D721Med (cell line): ENCODE data around the gene MAST1.
"Not testable (repeated sequence)": the region's sequence is repeated elsewhere in the genome, so short reads cannot be mapped to it uniquely, and the experiment has no call there.

ENCODE experiments used
- DNase-seq: peaks from one replicate; pipeline ENCODE4 v3.0.0; 2011; ENCODE audit warnings: low spot score; ENCODE audit not compliant: insufficient read length
- FAIRE-seq: peaks from 2 replicates; lab custom pipeline; 2011; peaks lifted over from hg19 to GRCh38; lab: Jason Lieb, UNC
- CTCF ChIP-seq: IDR thresholded peaks from 2 replicates; pipeline ENCODE4 v1.5.1; 2012; ENCODE audit warnings: mild to moderate bottlenecking, control low read depth; ENCODE audit not compliant: insufficient read depth; ENCODE audit errors: missing control alignments

MAST1 gene

GRCh38 chr19:12802267-12803106, 35.8 kb upstream of the MAST1 start:
- no peak for DNase-seq
- TF ChIP-seq CTCF: no peak
- FAIRE-seq: no peak

- no peak for DNase-seq
- no peak for TF ChIP-seq CTCF
- FAIRE-seq: no peak
Observed at GRCh38 chr19:12804051-12804450, 34.3 kb upstream of the MAST1 start.

- no peak for TF ChIP-seq CTCF
- DNase-seq (peak; percentile 96), FAIRE-seq (no peak)
Observed at GRCh38 chr19:12806242-12807081, 31.9 kb upstream of the MAST1 start, which contains the start of gene RNASEH2A. Gene RNASEH2A (plus strand): TSS chr19:12806584. CDS start chr19:12806674, 90 bp downstream.

GRCh38 chr19:12815088-12815487, 23.2 kb upstream of the MAST1 start:
- DNase-seq: no peak
- no peak for FAIRE-seq

GRCh38 chr19:12817188-12817587, 21.1 kb upstream of the MAST1 start:
- FAIRE-seq: not testable (repeated sequence)

More at GRCh38 chr19:12815088-12815487, 23.2 kb upstream of the MAST1 start:
- TF ChIP-seq CTCF: no peak

GRCh38 chr19:12817810-12818209, 20.5 kb upstream of the MAST1 start:
- not testable (repeated sequence) for DNase-seq, FAIRE-seq

More at GRCh38 chr19:12817188-12817587, 21.1 kb upstream of the MAST1 start:
- DNase-seq: not testable (repeated sequence)

GRCh38 chr19:12821761-12822160, 16.6 kb upstream of the MAST1 start:
- TF ChIP-seq CTCF: no peak
- DNase-seq (no peak), FAIRE-seq (no peak)
